NCI-H2196 (cell line): ENCODE measurements around the gene SHROOM3.

Experiments
- DNase-seq: peaks from one replicate; lab custom pipeline; 2025; ENCODE audit not compliant: unreplicated experiment; lab: John Stamatoyannopoulos, UW

The SHROOM3 gene

GRCh38 chr4:76689145-76689817 lies 254.3 kb downstream of the SHROOM3 start:
- DNase-seq, result peak; percentile 9

DNA sequence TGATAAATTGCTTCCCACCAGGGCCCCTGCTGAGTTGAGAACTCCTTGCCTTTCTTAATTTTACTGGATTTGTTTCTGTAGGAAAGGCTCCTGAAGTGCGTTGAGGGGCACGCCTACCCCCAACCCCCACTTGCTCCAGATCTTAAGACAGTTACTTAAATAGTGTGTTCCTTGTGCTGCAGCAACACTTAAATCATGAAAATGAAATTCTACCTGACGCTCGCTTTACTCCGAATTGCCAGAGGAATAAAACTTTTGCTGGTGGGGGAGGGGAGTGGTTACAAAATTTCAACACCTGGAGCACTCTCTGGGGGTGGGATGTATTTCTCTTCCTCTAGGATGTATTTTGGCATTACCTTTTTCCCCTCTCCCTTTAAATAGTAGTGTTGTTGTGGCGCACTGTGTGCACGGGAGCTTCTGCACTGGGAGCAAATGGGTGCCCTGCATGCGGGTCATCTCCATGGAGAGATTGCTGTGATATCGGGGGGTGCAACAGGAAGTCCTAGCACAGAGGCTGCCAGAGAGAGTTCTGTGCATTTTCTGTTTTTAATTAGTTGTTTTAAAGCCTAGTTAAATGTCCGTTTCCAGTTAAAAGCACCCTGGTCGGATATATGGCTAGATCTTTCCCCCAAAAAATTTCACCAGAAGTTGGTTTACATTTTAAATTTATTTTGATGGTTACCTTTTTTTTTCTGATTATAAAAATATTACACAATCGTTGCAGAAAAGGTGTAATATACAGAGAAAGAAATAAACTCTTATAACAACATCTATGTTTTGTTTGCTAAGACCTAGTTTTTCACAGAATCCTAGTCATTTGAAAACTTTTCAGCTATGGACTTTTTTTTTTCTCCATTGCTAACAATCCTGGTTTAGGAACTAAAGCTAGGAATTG lies 255.2 kb downstream of the SHROOM3 start:
- DNase-seq, result no peak

DNA sequence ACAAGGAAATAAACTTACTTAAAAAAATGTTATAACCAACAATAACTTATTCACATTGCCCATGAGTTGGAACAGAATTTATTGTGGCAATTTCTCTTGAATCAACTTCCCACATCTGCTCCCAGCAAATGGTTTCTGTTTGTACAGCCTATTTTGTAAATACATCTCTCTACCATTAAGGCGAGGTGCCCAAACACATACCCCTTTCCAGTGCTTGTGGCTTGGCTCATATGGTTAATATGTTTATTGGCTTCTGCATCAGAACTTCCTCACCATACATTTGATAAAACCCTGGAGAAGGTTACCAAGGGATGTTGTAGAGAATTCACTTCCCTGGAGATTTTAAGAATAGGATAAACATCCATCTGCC lies 255.9 kb downstream of the SHROOM3 start:
- no peak for DNase-seq

- no peak for DNase-seq
These were observed 257.0 kb downstream of the SHROOM3 start for GRCh38 chr4:76691807-76692582.

DNA sequence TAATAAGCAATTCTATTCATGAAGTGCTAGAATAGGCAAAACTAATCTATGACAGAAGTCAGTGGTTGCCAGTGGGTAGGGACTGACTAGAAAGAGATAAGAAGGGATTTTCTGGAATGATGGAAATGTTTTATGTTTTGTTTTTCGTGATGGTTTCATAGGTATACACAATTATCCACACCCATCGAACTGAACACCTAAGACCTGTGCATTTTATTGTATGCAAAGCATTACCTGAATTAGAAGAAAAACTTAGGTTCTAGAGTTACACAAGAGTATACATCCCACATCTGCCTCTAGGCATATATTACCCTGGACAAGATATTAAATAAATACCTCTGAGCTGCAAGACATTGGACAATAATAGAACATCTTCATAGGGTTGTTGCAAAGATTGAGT lies 257.7 kb downstream of the SHROOM3 start:
- no peak for DNase-seq

GRCh38 chr4:76694056-76694455 lies 259.0 kb downstream of the SHROOM3 start:
- DNase-seq, result no peak

- peak; percentile 11 for DNase-seq
These were observed 261.1 kb downstream of the SHROOM3 start for GRCh38 chr4:76696109-76696508.

- DNase-seq, result no peak
These were observed 262.2 kb downstream of the SHROOM3 start for GRCh38 chr4:76697129-76697803.

DNA sequence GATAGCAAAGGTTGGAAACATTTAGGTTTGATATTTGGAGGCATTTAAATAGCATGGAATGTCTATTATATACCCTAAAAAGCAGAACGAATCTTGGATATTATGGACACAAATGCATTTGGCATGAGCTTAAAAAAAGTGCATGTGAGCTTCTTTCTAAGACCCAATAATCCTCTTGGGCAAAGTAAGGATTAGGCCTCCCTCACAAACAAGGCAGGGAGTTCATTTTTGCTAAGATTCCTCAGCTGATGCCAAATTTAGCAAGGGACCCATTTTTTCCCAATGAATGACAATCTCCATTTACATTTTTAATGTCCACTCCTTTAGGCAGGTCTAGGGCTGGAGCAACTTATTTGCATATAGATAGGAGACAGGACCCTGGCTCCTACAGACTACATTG lies 263.1 kb downstream of the SHROOM3 start:
- no peak for DNase-seq

GRCh38 chr4:76699751-76700310 lies 264.8 kb downstream of the SHROOM3 start:
- DNase-seq, result no peak

GRCh38 chr4:76702440-76703122 lies 267.6 kb downstream of the SHROOM3 start:
- no peak for DNase-seq

DNA sequence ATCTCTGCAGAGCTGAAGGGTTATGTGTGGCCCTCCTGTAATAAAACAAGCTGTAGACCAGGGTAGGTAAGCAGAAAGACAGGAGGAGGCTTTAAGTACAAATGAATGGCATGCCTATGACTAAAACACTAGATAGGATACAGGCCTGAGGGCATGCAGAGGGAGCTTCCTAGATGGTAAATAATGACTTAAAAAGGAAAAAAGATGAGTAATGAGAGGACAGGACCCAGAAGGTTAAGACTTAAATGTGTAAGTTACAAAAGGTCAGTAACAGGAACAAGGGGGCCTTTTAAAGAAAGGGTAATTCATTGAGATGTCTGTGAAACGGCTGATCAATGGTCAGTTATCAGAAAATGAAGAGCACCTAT lies 268.1 kb downstream of the SHROOM3 start:
- DNase-seq, result no peak

DNA sequence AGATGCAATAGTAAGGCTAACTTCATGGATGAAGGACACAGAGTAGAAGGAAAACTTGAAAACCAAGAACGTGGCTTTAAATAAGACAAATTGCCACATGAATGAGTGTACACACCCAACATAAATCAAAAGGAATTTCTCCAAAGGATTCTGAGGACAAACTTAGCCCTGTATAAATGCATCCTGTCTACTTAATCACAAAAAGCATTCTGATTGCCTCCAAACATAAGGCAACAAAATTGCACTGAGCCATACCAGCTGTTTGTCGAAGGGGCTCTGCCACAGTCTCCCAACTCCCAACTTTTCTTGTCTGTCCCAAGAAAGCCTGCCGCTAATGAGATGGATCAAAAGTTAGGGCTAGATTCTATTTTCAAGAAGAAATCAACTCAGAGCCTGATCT lies 268.6 kb downstream of the SHROOM3 start:
- DNase-seq, result no peak

DNA sequence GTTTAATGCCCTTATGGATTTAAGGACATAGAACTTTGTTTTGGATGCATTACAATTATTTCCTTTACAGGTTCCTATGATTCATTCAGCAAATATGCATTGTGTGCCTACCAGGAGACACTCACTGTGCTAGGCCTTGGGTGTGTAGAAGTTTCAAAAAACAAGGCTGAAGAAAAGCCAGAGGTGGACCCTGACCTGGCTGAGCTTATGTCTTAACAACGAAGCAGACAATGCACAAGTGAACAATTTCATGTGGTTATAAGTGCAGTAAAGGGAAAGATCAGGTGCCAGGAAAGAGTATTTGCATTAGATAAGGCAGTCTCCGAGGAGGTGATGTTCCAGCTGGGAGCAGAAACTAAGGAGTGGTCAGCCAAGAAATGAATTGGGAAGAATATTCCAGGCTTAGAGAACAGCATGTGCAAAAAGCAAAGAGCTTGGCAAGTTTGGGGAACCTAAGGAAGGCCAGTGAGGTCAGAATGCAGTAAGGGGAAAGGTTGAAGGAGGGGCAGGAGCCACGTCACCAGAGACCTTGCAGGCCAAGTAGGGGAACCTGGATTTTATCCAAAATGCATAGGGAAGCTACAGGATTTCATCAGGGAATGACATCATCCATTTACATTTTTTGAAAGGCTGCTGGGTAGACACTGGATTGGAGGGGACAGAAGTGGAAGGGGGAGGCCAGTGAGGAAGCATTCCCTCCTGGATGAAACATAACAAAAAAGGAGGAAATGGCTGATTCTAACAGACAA lies 269.3 kb downstream of the SHROOM3 start:
- peak; percentile 33 for DNase-seq

DNA sequence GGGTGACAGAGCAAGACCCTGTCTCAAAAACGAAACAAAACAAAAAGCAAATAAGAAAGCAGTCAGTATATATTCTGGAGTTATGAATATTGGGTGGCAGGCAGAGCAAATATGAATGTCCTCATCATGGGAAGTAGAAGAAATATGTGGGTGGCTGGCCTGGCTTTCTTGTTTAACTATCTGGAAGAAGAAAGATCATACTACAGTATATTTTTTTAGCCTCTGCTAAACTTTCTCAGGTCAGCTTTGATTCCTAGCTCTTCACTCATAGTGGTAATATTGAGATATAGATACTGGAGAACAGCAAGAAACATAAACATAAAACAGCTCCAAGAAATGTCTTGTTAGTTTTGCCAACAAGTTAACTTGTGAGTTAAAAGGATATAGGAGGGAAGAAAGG lies 270.4 kb downstream of the SHROOM3 start:
- no peak for DNase-seq

GRCh38 chr4:76706581-76706980 lies 271.6 kb downstream of the SHROOM3 start:
- DNase-seq, result no peak

GRCh38 chr4:76708971-76709771 lies 274.1 kb downstream of the SHROOM3 start:
- DNase-seq, result no peak

- no peak for DNase-seq
These were observed 274.7 kb downstream of the SHROOM3 start for GRCh38 chr4:76709772-76710090.

- no peak for DNase-seq
These were observed 277.5 kb downstream of the SHROOM3 start for GRCh38 chr4:76712564-76712963.
